ENCODE data around the gene SNED1.

The SNED1 gene

DNA sequence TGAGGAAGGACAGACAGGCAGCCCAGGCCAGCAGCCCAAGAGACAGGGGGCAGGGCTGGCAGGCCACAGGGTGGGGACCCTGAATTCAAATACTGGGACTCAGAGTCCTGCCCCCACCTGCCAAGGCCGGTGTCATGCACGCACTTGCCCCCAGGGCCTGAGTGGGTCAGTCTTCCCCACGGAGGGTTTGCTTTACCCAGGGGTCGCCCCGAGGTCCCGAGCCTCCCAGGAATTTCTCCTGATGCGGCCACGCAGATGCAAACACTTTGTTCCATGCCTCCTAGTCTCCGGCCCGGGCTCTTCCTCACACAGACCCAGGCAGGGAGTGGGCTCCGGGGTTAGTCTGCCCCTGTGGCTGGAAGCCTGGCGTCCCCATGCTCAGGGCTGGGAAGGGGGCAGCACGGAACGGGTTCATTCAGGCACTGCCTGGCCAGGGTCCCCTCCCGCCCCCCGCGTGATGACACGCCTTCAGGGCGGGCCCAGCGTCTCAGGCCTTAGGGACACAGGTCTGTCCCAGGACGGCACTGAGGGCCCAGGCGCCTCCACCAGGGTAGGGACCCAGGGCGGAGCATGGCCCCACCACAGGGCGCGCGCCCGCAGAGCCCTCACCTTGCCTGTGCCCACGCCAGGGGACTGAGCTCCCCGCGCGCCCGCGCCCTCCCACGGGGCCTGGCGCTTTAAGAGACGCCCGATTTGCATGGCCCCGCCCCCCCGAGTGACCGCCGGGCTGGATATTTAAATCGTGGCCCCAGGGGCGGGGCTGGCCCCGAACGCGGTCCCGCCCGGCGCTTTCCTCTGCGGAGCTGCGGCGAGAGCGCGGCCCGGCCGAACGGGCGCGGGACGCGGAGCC lies at the start of gene SNED1:
Gene SNED1 (plus strand): TSS at position 763 of the 850 bp plus-strand sequence. CDS start 220 bp downstream, outside the sequence.
- peak; percentile 84 for DNase-seq (ENCODE audit: low spot score)

GRCh38 chr2:240948905-240949790 lies 49.3 kb upstream of the SNED1 start:
- DNase-seq (ENCODE audit: low spot score), result no peak

- no peak for DNase-seq (ENCODE audit: low spot score)
Measured at GRCh38 chr2:240949791-240950705, 48.4 kb upstream of the SNED1 start.

- DNase-seq (ENCODE audit: low spot score), result no peak
Measured at GRCh38 chr2:240951045-240951594, 47.3 kb upstream of the SNED1 start.

DNA sequence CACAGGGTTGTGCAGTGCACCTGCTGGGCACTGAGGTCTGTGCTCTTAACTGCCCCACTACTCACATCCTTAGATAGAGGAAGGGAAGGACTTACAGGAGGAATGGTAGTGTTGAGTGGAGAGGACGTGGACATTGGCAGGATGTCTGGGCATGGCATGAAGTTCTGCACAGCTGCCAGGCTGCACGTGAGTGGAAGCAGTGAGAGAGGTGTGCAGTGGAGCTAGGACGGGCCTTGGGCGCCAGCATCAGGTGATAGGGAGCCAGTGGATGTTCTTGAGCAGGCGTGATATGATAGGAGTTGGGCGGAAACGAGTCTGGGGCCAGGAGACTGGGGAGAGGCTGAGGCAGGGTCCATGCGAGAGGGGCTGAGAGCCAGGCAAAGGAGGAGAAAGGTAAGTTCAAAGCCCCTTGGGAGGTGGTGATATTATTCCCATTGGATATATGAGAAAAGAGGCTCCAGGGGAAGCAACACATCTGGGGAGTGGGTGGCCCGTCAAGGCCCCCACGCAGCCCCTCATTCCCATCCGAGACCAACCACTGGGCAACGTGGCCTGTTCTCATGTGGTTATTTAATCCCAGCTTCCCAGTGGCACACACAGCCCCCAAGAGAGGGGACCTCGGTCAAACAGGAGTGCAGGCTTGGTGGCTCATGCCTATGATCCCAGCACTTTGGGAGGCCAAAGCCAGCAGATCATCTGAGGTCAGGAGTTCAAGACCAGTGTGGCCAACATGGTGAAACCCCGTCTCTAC lies 45.7 kb upstream of the SNED1 start:
- DNase-seq (ENCODE audit: low spot score), result no peak

- no peak for DNase-seq (ENCODE audit: low spot score)
Measured at GRCh38 chr2:240953426-240954410, 44.7 kb upstream of the SNED1 start.

DNA sequence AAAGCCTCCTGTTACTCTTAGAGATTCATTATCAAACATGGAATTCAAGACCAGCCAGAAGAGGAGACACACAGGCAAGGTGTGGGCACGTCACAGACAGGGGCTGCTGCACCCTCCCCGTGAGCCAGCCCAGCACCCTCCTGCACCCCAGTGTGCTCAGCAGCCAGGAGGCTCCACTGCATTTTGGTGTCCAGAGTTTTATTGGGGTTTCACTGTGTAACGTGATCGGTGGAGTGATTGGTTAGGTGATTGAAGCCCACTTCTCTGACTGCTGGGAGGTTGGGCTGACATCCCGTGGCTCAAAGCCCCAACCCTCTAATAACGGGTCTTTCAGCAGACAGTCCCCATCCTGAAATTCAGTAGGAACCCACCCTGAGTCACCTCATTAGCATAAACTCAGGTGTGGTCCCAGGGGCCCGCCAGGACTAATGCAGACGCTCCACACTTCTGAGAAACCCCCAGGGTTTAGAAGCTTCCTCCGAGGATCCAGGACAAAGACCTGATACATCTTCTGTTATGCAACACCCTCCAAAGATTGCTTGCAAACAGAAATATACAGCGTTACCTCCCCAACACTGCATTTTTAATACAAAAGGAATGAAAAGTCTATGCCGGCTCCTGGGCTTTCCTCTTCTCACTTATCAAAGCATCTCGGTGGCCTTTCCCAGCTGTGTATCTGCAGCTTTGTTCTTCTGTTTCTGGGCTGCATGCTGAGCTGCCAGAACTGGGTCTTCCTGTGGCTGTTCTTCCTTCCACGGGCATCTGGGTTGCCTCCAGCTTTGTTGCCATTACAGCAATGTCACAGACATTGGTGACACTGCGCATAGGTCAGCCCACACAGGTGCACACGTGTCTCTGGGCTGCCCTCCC lies 43.7 kb upstream of the SNED1 start:
- DNase-seq (ENCODE audit: low spot score), result no peak

GRCh38 chr2:240955306-240956170 lies 42.9 kb upstream of the SNED1 start:
- DNase-seq (ENCODE audit: low spot score), result no peak

DNA sequence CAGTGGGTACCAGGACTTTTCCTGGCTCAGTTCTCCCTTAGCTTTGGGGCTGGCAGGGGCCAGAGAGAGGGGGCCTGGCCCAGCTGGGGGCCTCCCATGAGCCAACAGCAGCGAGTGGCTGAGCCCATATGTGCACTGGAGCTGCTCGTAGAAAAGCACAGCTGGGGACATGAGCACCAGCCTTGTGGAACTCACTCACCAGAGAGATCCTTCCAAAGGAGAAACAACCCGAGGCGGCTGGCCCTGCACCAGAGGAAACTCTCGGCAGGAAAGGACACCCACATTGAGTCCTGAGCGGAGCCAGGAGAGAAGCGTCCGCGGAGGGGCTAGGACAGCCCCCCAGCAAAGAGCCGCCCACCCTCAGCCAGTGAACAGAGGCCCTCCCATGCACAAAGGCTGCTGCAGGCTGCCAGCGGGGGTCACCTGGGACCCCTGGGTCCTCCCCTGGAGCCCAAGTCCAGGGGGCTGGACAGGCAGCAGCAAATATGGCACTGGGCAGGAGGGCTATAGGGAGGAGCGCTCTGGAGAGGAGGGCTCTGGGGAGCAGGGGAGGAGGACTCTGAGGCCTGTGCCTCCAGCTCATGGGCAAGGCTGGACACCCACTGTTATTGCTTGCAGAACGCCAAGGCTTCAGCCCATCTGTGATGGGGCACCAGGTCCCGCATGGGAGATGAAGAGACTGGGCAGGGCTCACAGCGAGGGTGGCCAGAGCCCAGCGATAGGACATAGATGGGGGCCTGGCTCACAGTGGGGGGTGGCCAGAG lies 42.1 kb upstream of the SNED1 start:
- DNase-seq (ENCODE audit: low spot score), result peak; percentile 23

DNA sequence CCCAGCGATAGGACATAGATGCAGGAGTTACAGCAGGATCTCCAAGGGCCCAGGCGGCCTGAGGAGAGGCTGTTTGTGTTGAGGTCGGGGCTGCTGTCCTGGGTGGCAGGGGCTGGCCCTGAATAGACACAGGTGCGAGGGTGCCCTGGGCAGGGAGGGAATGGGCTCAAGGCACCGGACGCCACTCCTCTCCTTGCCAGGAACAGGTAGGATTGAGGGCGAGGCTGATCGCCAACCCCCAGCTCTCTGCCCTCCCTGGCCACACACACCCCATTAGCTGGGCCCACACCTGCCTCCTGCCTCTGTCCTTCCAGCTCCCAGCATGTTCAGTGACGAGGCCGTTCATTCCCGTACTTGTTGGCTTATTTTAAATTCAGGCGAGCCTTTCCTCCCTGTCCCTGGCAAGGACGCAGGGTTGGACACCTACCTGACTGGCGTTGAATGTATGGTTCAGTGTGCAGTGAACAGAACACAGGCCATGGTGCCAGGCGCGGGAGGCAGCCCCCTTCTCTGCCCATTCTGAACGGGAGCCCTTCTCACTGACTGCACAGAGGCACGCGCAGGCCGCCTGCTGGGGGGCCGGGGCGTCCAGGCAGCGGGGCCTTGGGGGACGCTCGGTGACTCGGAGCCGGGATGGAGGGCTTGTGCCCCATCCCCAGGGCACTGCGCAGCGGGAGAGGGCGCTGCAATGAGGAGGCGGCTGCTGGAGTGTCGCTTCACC lies 41.3 kb upstream of the SNED1 start:
- DNase-seq (ENCODE audit: low spot score), result no peak

DNA sequence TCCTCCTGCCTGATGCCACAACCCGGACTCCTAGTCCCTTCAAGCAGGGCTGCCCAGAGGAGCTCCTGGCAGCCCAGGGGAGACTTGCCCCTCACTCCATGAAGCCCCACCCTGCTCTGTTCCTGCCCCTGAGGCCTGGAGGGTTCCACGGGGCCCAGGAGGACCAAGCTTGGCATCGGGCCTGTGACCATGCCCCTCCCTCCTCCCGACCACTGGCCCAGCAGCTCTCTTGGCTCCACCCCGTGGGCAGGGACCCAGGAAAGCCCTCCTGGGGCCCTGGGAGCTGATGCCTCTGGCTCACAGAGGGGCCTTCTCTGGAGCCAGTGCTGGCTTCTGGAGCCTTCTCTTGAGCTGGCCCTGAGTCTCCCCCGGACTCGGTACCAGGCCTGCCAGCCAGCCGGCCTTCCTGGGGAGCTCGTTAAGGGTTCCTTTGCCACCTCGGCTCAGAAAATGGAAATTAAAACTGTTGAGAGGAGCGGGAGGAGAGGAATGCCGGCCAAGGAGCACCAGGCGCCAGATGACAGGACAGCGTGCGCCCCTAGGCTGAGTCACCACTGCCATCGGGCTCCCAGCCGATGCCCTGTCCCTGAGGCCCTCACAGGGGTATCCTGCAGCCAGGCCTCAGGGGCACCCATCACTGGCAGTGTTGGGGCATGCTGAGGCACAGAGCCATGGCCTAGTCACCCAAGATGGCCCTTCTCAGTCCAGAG lies 40.6 kb upstream of the SNED1 start:
- DNase-seq (ENCODE audit: low spot score), result peak; percentile 58

DNA sequence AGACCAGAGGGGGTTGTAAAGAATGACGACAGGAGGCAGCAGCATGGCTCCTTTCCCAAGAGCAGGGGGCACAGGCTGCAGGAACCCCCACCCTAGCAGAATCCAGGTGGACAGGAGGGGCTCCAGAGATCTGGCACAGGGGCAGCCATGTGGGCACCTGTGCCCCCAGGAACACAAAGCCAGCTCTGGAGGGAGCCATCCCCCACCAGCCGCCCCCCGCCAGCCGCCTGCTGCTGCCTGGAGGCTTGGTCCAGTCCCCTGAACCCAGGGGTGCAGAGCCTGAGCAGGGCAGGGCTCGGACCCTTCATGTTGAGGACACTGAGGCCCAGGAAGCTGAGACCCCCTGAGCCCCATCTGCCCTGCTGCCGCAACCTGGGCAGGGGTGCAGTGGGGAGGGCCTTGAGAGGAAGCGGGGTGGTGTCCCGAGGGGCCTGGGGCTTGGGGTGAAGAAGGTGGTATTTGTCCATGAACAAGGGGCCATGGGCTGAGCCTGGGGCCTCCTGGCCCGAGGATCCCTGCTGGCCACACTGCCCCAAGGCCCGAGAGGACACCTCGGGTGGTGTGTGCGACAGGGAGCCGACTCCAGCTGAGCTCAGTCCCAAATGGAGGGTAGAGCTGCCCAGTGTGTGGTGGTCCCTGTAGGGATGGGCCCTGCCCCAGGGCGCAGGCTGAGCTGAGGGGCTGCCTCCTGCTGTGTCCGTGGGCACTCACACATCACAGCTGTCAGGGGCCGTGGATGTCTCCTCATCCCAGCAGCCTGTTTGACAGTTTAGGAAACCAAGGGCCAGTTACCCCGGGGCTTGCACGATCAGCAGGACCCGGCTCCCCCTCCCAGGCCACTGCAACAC lies 39.8 kb upstream of the SNED1 start:
- DNase-seq (ENCODE audit: low spot score), result no peak

GRCh38 chr2:240959214-240959940 lies 39.0 kb upstream of the SNED1 start:
- no peak for DNase-seq (ENCODE audit: low spot score)

DNA sequence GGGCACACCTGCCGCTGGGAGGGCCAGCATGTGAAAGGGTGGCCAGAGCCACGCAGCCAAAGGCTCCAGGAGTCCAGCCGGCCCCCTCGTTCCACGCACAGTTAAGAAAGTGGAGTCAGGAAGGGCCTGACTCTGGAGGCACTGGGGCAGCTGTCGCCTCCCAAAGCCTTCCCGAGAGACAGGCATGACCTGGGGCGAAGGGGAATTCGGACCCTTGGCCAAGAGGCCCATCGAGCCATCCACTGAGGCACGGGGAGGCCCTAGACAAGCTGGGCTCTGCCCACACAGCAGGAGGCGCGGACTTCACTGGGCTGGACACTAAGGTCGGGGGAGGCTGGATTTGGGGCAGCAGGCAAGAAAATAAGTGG lies 38.5 kb upstream of the SNED1 start:
- DNase-seq (ENCODE audit: low spot score), result no peak
